ENCODE results near the gene PRR20G.

Gene PRR20G

DNA sequence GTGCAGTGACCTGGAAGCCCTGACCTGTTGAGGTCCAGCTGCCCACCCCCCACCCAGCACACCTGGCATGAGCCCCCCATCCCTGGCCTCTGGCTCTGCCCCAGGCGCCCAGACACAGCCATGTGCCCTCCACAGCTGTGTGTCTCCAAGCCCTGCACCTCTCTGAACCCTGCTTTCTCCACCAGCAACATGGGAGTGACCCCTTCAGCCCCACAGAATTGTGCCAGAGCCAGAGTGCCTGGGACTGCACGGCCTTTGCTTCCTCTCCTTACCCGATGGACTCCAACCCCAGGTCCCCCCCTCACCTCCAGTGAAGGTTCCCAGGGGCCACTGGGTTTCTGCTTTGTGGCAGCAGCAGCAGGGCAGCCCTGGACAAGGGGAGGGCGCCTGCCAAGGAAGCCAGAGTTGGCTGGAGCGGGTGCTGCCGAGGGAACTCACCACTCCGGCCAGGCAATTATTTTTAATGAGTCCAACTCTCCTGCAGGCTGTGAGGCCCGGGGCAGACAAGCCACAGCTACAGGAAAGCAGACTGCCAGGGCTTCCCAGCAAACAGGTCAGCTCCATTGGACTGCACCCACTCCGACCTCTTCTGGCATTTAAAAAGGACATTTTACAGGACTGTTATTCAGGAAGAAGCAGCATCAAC is 24.1 kb downstream of the PRR20G start:
- DNase-seq (ENCODE audit: low read depth in 2 of 2), result no peak

DNA sequence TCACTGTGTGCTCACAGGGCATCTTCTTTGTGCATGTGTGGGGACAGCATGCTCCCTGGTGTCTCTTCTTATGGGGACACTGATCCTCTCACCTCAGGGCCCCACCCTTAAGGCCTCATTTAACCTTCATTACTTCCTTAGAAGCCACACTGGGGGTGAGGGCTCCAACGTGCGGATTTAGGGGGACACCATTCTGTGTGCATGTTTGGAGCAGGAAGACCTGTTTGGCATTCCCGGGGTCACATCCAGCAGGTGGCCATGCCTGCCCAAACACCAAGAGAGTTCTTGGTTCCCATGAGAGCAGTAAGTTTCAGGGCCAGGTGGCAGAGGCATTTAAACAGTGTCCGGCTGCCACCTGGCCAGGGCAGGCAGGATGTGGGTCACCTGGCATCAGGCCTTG is 24.8 kb downstream of the PRR20G start:
- DNase-seq (ENCODE audit: low read depth in 2 of 2), result no peak

DNA sequence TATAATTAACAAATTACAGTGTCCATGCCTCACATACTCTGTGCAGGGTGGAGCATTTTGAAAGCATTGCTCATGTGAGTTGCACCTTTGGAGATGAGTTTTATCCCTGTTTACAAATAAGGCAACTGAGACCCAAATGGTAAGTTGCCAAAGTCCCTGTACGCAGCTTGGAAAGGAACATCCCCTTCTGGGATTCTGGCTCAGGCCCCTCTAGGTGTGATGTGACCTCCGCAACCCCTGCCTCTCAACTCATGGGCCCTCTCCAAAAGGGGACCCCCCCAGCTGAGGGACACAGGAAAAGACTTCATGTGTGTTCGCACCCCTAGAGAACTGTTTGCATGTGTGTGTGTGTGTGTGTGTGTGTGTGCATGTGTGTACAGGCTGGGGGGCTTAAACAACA is 25.3 kb downstream of the PRR20G start:
- DNase-seq (ENCODE audit: low read depth in 2 of 2), result no peak

DNA sequence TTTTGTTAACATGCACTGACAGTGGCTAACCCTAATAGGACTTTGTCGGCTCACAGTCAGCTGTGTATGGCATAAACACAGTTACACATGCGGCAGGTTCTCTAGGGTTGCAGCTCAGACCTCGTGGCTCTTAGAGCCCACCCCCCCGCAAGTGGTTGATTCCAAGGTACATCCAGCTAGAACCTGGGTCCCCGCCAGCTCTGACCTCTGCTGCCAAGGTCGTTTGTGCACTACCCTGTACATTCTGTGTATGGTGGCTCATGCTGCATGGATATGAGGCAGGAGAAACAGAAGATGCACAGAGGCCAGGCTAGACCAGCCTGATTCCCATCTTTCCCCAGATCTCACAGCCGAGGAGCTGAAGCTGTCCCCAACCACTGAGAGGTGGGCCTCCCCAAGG is 25.9 kb downstream of the PRR20G start:
- no peak for DNase-seq (ENCODE audit: low read depth in 2 of 2)

DNA sequence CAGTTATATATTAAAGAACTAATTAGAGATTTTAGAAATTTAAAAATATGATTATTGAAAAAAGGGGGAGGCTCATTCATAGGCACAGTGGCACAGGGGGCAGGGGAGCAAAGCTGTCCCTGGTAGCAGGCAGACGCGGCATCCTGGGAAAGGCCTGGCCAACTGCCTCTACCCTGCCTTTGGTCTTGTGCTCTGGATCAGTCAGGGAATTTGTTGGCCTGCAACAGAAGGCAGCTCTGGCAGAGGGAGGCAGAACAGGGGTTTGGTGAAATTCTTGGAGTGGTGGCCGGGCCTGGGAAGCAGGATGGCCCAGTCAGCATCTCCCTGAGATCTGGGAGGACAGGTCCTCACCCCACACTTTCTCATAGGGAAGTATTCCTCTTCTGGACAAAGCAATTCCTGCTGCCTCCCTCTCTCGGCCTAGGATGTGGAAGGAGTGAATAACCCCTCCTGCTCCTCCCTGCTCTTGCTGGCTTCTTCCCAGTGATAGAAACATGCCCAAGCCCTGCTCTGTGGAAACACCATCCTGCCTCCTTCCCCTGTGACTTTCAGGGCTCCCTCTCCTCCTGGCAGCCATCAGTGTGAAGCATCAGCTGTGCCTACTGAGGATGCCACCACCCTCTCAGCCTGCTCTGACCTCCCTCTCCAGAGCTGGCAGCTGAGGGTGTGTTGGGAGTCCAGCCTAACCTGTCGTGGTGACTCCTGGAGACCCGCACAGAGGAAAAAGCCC is 26.9 kb downstream of the PRR20G start:
- DNase-seq (ENCODE audit: low read depth in 2 of 2), result no peak

DNA sequence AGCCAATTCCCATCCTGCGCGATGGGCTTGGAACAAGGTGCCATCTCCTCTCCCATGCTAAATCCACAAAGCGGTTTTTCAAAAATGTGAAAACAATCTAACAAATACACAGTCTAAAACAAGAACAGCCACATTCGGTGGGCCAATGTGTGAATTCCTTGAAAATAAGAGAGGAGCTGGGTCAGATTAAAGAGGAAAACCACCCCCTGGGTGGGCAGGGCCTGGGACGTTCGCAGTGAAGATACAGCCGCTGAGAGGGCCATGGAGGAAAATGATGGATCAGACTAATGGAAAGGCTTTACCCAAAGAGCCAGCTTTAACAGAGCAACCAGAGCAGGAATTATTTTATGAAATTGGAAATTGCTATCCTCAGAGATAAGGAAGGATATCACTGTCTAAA is 27.4 kb downstream of the PRR20G start:
- DNase-seq (ENCODE audit: low read depth in 2 of 2), result no peak

DNA sequence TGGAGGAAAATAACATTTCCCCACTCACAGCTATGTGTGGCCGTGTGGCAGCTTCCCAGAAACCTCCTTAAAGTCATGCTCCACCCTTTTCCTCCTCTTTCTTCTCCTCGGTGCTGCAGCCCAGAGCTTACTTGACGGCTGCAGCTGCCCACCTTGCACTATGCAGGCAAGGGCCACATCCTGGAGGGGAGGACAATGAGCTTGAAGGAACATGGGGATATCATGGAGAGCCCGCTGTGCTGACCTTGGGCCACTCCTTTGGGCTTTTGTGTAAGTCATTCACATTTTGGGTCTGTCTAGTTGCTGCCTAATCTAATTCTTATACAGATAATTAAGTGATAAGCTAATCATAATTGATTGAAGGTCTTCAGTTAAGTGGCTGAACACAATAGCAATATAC is 28.0 kb downstream of the PRR20G start:
- DNase-seq (ENCODE audit: low read depth in 2 of 2), result no peak

DNA sequence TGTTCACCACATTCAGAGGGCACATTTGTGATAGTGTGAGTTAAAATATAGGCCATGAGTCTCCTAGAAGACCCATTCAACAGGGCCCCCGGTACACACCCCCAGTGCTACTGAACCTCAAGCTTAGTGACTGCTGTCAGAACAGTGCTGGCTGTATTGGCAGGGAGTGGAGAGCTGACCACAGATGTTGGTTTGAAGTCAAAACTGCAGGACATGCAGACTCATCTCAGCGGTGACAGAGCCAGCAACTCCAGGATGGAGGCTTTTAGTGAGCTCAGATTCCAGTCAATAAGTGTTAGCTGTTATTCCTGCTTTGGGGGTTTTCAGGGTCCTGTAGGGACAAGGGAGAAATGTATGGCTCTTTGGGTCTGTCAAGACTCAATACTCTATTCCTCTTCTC is 29.1 kb downstream of the PRR20G start:
- DNase-seq (ENCODE audit: low read depth in 2 of 2), result no peak

DNA sequence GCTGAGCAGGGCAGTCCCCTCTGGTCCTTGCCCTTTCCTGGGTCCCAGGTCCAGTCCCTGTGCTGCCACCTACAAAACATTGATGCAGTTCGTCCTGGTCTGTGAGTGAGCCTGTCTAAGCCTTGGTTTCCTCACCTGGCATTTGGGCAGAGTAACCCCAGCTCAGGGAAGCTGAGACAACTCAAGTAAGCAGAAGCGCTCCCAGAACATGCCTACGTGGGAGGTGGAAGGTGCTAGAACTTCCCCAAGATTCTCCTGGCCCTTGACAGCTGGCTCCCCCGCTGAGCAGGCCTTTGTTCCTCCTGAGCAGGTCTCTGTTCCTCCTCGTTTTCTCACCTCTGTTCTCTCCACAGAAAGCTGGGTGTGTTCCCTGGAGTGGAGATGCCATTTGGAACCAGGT is 30.5 kb downstream of the PRR20G start:
- DNase-seq (ENCODE audit: low read depth in 2 of 2), result no peak

DNA sequence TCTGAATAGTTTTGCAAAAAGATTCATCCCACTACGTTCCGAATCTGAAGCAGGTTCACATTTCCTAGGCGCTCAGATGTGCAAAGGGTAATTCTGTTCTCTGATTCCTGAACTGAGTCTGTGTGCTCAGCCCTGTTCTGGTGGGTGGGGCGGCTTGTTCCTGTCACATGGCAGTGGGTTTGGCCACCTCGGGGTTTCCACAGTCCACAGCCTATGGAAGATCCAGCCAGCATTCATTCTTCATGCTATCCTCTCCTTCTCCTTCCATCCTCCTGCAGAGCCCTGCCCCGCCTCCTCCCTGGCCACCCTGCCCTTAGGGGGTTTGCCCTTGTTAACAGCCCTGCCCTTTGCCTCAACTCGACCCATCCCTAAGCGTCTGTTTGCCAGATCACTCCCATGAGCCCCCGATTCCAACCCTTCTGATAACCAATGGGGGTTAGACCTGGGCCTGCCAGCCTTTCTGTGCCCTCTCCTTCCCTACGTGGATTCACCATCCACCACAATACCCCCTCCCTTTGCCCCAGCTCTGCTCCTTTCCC is 31.0 kb downstream of the PRR20G start:
- DNase-seq (ENCODE audit: low read depth in 2 of 2), result no peak

DNA sequence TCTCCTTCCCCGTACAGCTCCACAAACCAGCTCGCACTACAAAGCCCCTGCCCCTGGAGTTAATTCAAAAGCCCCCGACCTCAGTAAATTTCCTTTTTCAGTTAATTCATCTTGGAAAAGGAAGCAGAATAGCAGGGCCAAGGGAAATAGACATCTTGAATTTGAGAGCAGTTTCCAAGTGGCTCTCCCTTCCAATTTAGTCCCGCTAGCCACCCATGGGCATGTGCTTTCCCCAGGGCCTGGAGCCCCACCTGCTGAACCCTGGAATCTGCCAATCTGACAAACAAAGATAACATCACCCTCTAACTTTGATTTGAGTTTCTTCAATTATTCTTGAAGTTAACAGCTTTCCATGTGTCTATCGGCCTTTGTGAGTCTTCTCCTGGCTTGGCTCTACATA is 31.7 kb downstream of the PRR20G start:
- DNase-seq (ENCODE audit: low read depth in 2 of 2), result no peak

DNA sequence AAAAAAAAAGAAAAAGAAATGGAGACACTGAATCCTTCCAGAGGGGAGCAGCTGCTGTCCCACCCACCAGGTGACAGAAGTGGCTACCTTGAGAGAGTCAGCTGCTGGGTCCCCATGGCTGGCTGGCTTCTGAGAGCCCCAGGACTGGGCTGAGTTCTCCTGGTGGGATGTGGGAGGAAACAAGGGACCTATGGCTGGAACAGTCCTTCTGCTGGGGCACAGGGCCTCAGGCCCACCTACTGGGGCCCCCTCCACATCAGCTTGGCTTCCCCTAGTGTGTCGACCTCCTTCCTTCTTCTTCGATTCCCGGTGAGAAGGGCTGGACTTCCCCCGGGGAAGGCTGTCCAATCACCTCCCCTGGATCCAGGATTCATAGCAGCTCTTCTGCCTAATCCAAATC is 32.3 kb downstream of the PRR20G start:
- DNase-seq (ENCODE audit: low read depth in 2 of 2), result no peak

DNA sequence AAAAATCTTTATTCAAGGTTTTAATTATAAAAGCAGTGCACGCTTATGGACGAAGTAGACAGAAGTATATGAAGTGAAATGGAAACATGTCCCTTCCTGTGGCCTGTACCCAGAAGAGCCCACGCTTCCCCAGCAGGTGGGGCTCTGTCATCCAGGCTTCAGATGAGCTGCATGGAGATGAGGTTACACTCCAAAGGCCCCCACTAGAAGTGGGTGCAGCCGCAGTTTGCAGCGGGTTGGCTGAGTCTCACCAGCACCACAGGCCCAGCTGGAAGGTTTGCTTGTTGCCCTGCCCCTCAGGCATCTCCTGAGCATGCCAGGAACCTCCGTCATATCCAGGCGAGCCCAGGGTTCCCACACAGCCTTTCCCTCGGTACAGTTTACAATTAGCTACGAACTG is 33.1 kb downstream of the PRR20G start:
- no peak for DNase-seq (ENCODE audit: low read depth in 2 of 2)

DNA sequence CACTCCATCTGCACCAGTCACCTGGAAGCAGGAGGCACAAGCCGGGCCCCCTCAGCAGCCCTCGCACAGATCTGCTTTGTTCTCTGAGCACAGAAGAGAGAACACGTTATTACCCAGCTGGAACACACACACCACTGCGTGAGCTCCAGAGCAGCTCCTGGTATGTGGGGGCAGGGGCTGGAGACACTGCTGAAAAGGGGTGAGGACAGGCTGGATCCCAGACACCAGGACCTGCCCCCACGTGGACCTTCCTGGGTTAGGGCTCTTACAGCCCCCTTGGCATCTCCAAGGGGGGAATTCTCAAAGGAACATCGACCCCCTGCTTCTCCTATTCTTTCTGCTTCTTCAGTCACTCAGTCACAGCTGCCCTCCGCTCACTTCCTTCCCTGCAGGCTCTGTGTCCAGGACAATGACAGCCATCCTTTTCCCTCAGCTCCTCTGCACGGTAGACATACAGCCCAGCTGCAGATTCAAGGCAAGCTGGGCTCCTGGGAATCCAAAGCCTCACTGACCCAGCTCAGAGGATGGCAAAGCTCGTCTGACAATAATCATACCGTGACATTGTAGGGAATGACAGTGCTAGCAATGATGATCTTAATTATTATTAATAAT is 33.7 kb downstream of the PRR20G start:
- DNase-seq (ENCODE audit: low read depth in 2 of 2), result no peak

DNA sequence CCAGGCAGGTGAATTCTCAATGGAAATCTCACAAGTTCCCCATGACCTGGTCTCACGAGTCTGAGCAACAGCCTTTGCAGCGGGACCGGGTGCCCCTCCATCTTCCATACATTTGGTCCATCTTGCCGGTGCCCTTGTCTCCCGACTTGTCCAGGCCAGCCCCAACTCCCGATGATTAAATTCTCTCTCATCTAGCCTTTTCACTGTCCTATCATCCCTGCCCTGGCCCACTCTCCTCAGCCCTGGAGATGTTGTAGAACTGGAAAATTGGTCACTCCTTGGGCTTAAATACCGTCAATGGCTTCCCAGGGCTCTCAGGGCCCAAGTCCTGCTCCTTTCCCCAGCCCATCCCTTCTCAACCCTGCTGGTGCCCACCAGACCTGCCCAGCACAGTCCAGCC is 34.4 kb downstream of the PRR20G start:
- DNase-seq (ENCODE audit: low read depth in 2 of 2), result no peak

DNA sequence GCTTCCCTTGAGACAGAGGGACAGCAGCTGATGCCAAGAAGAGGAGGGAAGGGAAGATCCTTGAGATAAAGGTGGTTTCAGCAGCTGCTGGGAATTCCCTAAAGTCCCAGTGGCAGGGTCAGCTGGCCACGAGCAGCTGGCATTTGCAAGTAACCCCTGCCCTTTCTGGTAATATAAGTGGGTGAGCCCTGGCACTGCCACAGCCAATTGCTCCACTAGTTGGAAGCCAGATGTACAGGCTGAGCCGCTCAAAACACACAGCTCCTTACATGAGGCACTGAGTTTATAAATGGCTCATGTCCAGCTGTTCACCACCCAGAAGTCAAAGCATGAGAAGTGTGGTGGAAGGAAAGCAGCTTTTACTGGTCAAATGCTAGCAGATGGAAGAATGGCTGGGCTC is 35.4 kb downstream of the PRR20G start:
- DNase-seq (ENCODE audit: low read depth in 2 of 2), result no peak

DNA sequence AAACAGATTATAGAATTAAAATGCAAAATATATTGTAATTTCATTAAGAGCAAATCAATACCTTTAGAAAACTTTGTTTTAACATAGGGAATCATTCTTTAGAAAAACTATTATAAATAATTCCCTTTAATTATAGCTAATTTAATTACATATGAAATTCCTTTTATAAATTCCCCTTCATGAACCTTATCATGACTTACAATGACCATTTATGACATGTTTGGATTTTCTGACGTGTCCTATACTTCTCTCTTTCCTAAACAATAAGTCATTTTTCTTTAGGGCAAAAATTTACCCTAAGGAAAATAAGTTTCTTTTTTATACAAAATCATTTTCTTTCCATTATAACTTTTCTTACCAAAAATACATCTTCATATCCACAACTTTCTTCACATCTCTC is 37.8 kb downstream of the PRR20G start:
- DNase-seq (ENCODE audit: low read depth in 2 of 2), result no peak

DNA sequence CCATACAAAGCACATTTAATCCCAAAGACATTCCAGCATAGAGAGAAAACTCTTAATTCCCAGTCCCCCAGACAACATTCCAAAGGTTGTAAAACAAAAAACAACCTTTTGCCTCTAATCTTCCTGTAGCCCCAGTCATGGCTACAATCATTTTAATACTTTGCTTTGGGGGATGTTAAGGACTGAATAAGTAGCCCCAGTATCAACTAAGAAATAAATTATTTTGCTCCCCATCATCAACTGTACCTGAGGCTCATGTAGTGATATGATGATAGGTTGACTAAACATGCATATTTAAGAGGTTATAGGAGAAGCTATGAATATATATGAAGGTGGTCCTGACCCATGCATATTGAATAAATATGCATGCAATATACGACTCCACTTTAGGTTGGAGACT is 40.6 kb downstream of the PRR20G start:
- no peak for DNase-seq (ENCODE audit: low read depth in 2 of 2)

DNA sequence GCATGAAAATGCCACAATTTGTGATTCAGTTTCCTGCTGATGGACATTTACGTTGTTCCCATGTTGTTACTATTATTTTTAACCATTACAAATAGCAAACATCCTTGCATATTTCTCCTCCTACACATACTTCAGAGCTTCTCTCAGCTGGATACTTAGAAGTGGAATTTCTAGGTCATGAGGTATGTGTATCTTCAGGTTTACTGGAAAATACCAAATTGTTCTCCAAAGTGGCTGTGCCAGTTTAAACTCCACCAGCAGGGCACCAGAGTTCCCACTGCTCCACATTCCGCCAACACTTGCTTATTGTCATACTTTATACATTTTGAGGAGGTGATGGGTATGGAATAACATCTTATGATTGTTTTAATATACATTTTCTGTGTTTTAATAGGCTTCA is 49.2 kb downstream of the PRR20G start:
- no peak for DNase-seq (ENCODE audit: low read depth in 2 of 2)

DNA sequence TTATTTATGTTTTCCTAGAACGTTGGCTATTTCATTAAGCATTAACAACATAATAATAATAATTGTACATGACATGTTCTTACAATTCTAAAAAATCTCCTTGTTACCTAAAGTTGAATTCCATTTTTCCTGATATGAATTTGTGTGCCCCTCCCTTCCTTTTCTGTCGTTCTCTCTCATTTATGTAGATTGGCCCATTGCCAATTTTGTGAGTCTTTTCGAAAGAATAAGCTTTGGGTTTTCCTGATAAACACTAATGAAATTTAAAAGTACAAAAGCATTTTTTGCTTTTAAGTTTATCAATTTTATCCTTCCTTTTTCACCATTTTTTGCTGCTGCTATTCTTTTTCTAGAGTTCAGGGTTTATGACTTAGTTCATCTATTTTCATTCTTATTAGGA is 50.0 kb downstream of the PRR20G start:
- no peak for DNase-seq (ENCODE audit: low read depth in 2 of 2)

DNA sequence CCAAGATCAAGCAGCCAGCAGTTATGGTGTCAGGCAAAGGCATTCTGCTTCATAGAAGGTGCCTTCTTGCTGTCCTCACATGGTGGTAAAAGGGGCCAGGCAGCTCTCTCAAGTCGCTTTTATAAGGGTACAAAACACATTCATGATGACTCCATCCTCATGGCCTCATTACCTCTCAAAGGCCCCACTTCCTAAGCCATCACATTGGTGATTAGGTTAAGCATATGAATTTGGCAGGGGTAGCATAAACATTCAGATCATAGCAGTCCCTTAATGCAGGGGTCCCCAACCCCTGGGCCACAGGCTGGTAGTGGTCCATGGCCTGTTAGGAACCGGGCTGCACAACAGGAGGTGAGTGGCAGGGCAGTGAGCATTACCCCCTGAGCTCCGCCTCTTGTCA is 52.1 kb downstream of the PRR20G start:
- no peak for DNase-seq (ENCODE audit: low read depth in 2 of 2)

DNA sequence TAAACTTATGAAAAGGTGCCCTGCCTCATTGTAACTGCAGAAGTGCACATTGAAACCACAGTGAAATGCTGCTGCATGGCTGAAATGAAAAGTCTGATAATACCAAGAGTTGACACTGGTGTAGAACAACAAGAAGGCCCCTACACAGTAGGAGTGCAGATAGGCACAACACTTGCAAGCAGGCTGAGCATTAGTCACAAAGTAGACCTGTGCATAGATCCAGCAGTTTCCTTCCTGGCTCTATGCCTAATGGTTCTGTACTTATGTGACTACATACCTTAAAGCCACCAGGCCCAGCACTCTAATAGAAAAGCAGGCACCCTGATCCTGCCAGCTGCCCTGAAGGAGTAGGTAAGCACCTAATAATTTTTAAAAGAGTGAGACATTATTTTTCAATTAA is 53.1 kb downstream of the PRR20G start:
- no peak for DNase-seq (ENCODE audit: low read depth in 2 of 2)

Measured in fibroblast of skin of left quadriceps (primary cell).